HepG2 (cell line): ENCODE measurements around the gene CMPK1. TPM values are rescaled to one million over a fixed set of nuclear protein-coding genes. Genes with fewer than 3 reads are reported as not detected.

Experiments used
- ATAC-seq: fragments of 200-7000 bp; cut with Tn5 transposase; 3 replicates; pipeline ENCODE4 v1.9.1; 2020; ENCODE audit warnings: mild to moderate bottlenecking, moderate library complexity
- BruUV-seq: library from RNA; stranded (reverse); fragments of 400-500 nt; replicated peaks from 2 replicates; lab custom pipeline; 2021; lab: Mats Ljungman, UMichigan
- CTCF ChIA-PET: fragments of 300-600 bp; formaldehyde crosslinking; extraction: SDS; loops from one replicate; lab custom pipeline; 2021; ENCODE audit warnings: low total read pairs, inconsistent platforms, low intra/inter-chr PET ratio; lab: Yijun Ruan, JAX
- POLR2A ChIA-PET: fragments of 350-600 bp; sonication (Branson Sonifier 250); formaldehyde crosslinking; loops from one replicate; lab custom pipeline; 2020; ENCODE audit warnings: antibody characterized with exemption, inconsistent platforms; lab: Yijun Ruan, JAX
- DNase-seq: peaks from one replicate; pipeline ENCODE4 v3.0.0-alpha.2; 2015; ENCODE audit warnings: low spot score
- FAIRE-seq: peaks from 3 replicates; lab custom pipeline; 2011; peaks lifted over from hg19 to GRCh38; lab: Jason Lieb, UNC
- H2AFZ ChIP-seq: one replicate; pipeline ENCODE4 v1.6.1; 2011; ENCODE audit warnings: low read length, inconsistent platforms
- H3K27ac ChIP-seq: fragments of 300-600 bp; 3 replicates; pipeline ENCODE4 v1.8.0; 2011; ENCODE audit warnings: mixed run types, mild to moderate bottlenecking, mixed read lengths, low read length, inconsistent platforms; ENCODE audit not compliant: insufficient read depth; ENCODE audit errors: extremely low read length
- H3K27me3 ChIP-seq, 2 experiments: fragments of 200-600 bp in 1 of 2; 2 replicates in 1 of 2; 3 replicates in 1 of 2; pipeline versions ENCODE4 v1.6.0 to v1.8.0; 2011; ENCODE audit warnings: low read length in 2 of 2, mild to moderate bottlenecking in 2 of 2, moderate library complexity in 2 of 2, inconsistent platforms in 1 of 2; ENCODE audit not compliant: insufficient read depth in 2 of 2, control insufficient read depth in 1 of 2
- H3K36me3 ChIP-seq, 2 experiments: fragments of 200-600 bp in 1 of 2; replicated peaks in 1 of 2; 2 replicates in 1 of 2; 3 replicates in 1 of 2; pipeline versions ENCODE4 v1.5.1 to v1.8.0; 2011; ENCODE audit warnings: low read length in 2 of 2, inconsistent platforms in 1 of 2; ENCODE audit not compliant: insufficient read depth in 2 of 2, control insufficient read depth in 1 of 2
- H3K4me1 ChIP-seq: 2 replicates; pipeline ENCODE4 v1.5.1; 2012; ENCODE audit warnings: low read length, inconsistent platforms; ENCODE audit not compliant: insufficient read depth
- H3K4me2 ChIP-seq: 2 replicates; pipeline ENCODE4 v1.6.0; 2011; ENCODE audit warnings: low read depth, low read length, inconsistent platforms
- H3K4me3 ChIP-seq, 3 experiments: fragments of 200-600 bp in 1 of 3; sonication (generic), shearing (Covaris generic) in 1 of 3; replicated peaks in 1 of 3; 2 replicates each; pipeline ENCODE4 v1.5.1; 2011 to 2016; ENCODE audit warnings: low read length in 3 of 3, inconsistent platforms in 2 of 3, low read depth in 2 of 3, mild to moderate bottlenecking in 2 of 3, control low read depth in 1 of 3, mixed read lengths in 1 of 3; ENCODE audit not compliant: insufficient read depth in 1 of 3
- H3K79me2 ChIP-seq: one replicate; pipeline ENCODE4 v1.6.1; 2011; ENCODE audit warnings: low read length, inconsistent platforms; ENCODE audit not compliant: insufficient read depth
- H3K9ac ChIP-seq: 2 replicates; pipeline ENCODE4 v1.6.0; 2011; ENCODE audit warnings: mild to moderate bottlenecking, low read depth, low read length, inconsistent platforms; ENCODE audit not compliant: insufficient read depth
- H3K9me3 ChIP-seq: 2 replicates; pipeline ENCODE4 v1.5.1; 2012; ENCODE audit warnings: mild to moderate bottlenecking, low read length
- H4K20me1 ChIP-seq: 2 replicates; pipeline ENCODE4 v1.6.0; 2011; ENCODE audit warnings: inconsistent platforms, mild to moderate bottlenecking, low read length, moderate library complexity; ENCODE audit not compliant: insufficient read depth
- HCFC1 ChIP-seq: fragments of 150-350 bp; IDR thresholded peaks from 2 replicates; pipeline ENCODE4 v1.6.1; 2014; ENCODE audit warnings: low read depth, low read length
- HNF4G ChIP-seq, 2 experiments: sonication (generic) in 1 of 2; formaldehyde crosslinking in 1 of 2; IDR thresholded peaks; 2 replicates each; pipeline versions ENCODE4 v1.4.0 to v1.6.1; 2011 to 2020; ENCODE audit warnings: borderline replicate concordance in 2 of 2, low read depth in 2 of 2, mild to moderate bottlenecking in 2 of 2, low read length in 1 of 2, missing genetic modification reagents in 1 of 2, moderate library complexity in 1 of 2
- IRF1 ChIP-seq: sonication (generic); formaldehyde crosslinking; IDR thresholded peaks from 2 replicates; pipeline ENCODE4 v1.4.0; 2020; ENCODE audit warnings: low read depth, mild to moderate bottlenecking, missing genetic modification reagents
- MAFF ChIP-seq: IDR thresholded peaks from 2 replicates; pipeline ENCODE4 v1.6.1; 2011; ENCODE audit warnings: low read depth, low read length, improper control_type of control experiment
- MAFK ChIP-seq, 2 experiments: IDR thresholded peaks in 1 of 2; conservative IDR thresholded peaks in 1 of 2; 2 replicates each; pipeline ENCODE4 v1.6.1; 2011; ENCODE audit warnings: improper control_type of control experiment in 2 of 2, low read length in 2 of 2
- NFYB ChIP-seq: sonication (generic); formaldehyde crosslinking; IDR thresholded peaks from 2 replicates; pipeline ENCODE4 v1.4.0; 2020; ENCODE audit warnings: missing genetic modification reagents
- RAD21 ChIP-seq: fragments of 450-650 bp; formaldehyde crosslinking; IDR thresholded peaks from 2 replicates; pipeline ENCODE4 v1.5.0; 2020; ENCODE audit warnings: mild to moderate bottlenecking
- STAT6 ChIP-seq: sonication (generic); formaldehyde crosslinking; IDR thresholded peaks from 2 replicates; pipeline ENCODE4 v1.4.0; 2020; ENCODE audit warnings: missing genetic modification reagents, mild to moderate bottlenecking, borderline replicate concordance
- TFDP1 ChIP-seq: IDR thresholded peaks from 2 replicates; pipeline ENCODE4 v1.6.1; 2016; ENCODE audit warnings: missing compliant biosample characterization, missing genetic modification reagents, borderline replicate concordance
- ZFP36 ChIP-seq: fragments of 150-350 bp; IDR thresholded peaks from 2 replicates; pipeline ENCODE4 v1.6.1; 2018; ENCODE audit warnings: borderline replicate concordance, low read length, low read depth; ENCODE audit not compliant: partially characterized antibody
- ZNF652 ChIP-seq: IDR thresholded peaks from 2 replicates; pipeline ENCODE4 v1.6.1; 2016; ENCODE audit warnings: low read depth, borderline replicate concordance
- WGBS: methylation state at CpG from one replicate; pipeline ENCODE4 v1.1.6; 2017; ENCODE audit warnings: low lambda C conversion rate; 5-methylcytosine and 5-hydroxymethylcytosine counted together
- in situ Hi-C: cut with HindIII; loops from 2 replicates; pipeline ENCODE4 v1.10.0; 2017; ENCODE audit warnings: low pct_unique_long_range_greater_than_20kb; ENCODE audit not compliant: extremely low pct_ligation_motif_present
- intact Hi-C: fragments of 100-400 bp; cut with micrococcal nuclease; formaldehyde crosslinking; loops from one replicate; pipeline ENCODE4 v1.10.0; 2022; ENCODE audit not compliant: unreplicated experiment
- polyA plus RNA-seq, 8 experiments: library from polyadenylated mRNA; depleted of rRNA in 3 of 8; stranded (reverse) in 7 of 8; unstranded in 1 of 8; fragments of >200 nt; fragmentation: Illumina TruSeq in 4 of 8; extraction: Trizol in 4 of 8; gene quantifications; 2 replicates each; pipeline versions ENCODE4 v1.2.1 to v1.2.3, GENCODE V29; 2011 to 2016; ENCODE audit warnings: low read depth in 4 of 8, missing spikeins in 1 of 8, mixed read lengths in 1 of 8; ENCODE audit not compliant: insufficient read depth in 1 of 8
- total RNA-seq, 5 experiments: library from RNA; depleted of rRNA; stranded (reverse); fragments of >200 nt; fragmentation: Illumina TruSeq; extraction: Trizol; gene quantifications; 2 replicates each; pipeline ENCODE4 v1.2.3, GENCODE V29; 2016; ENCODE audit warnings: low read depth in 1 of 5
- TF ChIP-seq, protein P1 (sequence below): sonication (generic); formaldehyde crosslinking; IDR thresholded peaks from 2 replicates; pipeline ENCODE4 v1.5.0; 2020; ENCODE audit warnings: missing genetic modification reagents
- TF ChIP-seq, protein P2 (sequence below): sonication (generic); formaldehyde crosslinking; IDR thresholded peaks from 2 replicates; pipeline ENCODE4 v1.4.0; 2020; ENCODE audit warnings: mild to moderate bottlenecking, missing genetic modification reagents, borderline replicate concordance

CMPK1 gene
- total and polyA plus RNA-seq, 2 of the 13 experiments (the other 11 are each of a cell fraction or from before 2014, with no cell fraction given): 38.3 to 92.0 TPM

DNA sequence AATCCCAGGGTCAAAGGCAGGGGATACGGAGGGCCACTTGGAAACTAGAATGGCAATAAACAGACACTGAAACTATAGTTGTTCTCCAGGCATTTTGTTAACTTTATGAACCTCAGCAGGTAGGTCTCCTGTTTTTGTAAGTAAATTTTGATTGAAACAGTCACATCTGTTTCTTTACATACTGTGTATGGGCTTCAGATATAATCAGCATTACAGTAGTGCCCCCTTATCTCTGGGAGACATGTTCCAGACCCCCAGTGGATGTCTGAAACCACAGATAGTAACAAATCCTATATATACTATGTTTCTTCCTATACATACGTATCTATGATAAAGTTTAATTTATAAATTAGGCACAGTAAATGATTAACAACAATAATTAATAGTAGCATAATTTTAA is 31.1 kb upstream of the CMPK1 start (continued):
- no peak for TF ChIP-seq TFDP1 (CRISPR knock-in tag)
- TF ChIP-seq HCFC1: no peak
- TF ChIP-seq HNF4G (IDR thresholded peaks at IDR 0.05; ENCODE audit: borderline replicate concordance, low read depth, low read length): no peak
- TF ChIP-seq HNF4G (CRISPR knock-in tag; IDR thresholded peaks at IDR 0.05; ENCODE audit: borderline replicate concordance, low read depth): no peak
- TF ChIP-seq ZNF652 (CRISPR knock-in tag): no peak
- TF ChIP-seq, protein P1, sequence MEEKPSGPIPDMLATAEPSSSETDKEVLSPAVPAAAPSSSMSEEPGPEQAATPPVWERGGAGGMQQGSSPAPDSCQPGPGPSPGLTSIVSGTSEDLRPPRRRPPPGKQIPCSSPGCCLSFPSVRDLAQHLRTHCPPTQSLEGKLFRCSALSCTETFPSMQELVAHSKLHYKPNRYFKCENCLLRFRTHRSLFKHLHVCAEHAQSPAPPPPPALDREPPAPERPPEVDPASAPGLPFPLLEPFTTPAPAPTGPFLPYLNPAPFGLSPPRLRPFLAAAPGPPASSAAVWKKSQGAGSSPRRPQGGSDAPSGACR (CRISPR knock-in tag): no peak
- TF ChIP-seq, protein P2, sequence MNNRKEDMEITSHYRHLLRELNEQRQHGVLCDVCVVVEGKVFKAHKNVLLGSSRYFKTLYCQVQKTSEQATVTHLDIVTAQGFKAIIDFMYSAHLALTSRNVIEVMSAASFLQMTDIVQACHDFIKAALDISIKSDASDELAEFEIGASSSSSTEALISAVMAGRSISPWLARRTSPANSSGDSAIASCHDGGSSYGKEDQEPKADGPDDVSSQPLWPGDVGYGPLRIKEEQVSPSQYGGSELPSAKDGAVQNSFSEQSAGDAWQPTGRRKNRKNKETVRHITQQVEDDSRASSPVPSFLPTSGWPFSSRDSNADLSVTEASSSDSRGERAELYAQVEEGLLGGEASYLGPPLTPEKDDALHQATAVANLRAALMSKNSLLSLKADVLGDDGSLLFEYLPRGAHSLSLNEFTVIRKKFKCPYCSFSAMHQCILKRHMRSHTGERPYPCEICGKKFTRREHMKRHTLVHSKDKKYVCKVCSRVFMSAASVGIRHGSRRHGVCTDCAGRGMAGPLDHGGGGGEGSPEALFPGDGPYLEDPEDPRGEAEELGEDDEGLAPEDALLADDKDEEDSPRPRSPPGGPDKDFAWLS (CRISPR knock-in tag): no peak
- no peak for TF ChIP-seq ZFP36
- no peak for TF ChIP-seq NFYB
- TF ChIP-seq, all 625 proteins: peak for 0

DNA sequence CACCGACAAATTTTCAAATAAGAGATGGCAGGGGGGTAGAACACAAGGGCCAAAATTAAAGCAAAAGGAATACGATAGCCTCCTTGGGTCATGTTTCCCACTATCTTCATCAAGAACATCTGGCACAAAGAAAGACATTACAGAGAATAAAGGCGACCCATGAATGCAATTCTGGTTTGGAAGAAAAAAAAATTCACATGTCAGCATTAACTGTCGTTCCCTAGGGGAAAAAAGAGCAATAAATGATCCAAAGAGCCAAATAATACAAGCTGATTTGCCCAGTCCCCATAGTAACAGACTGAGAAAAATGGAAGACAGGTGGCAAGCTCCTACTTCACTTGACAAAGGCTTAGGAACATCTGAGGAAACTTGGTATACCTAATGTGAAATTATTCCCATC is 24.2 kb upstream of the CMPK1 start:
- WGBS: 92% methylated on average over 4 of the region's 4 CpGs
- no peak overlapping the region for H3K4me3 ChIP-seq
- BruUV-seq: no TSS peak
- peak; percentile 79 for TF ChIP-seq MAFF
- TF ChIP-seq IRF1 (CRISPR knock-in tag): no peak
- no peak for TF ChIP-seq STAT6 (CRISPR knock-in tag)
- no peak for TF ChIP-seq RAD21 (CRISPR knock-in tag)
- TF ChIP-seq MAFK (conservative IDR thresholded peaks at IDR 0.05 in 1 of 2, IDR thresholded peaks at IDR 0.05 in 1 of 2; ENCODE audit: low read length in 2 of 2): peak; percentile 68 to 89
- TF ChIP-seq, all 625 proteins: peak for 2
- FAIRE-seq (no peak), ATAC-seq (no peak), DNase-seq (no peak)
- H3K27me3 ChIP-seq: no peaks in the 10 kb centered on the region; a peak in 1 of 5 replicates
- in situ Hi-C loops: no loop called here
- no peaks in the 10 kb centered on the region for H3K9me3 ChIP-seq
- peaks cover 24% of the 10 kb centered on the region for H3K4me1 ChIP-seq
- ChIA-PET POLR2A (no interaction called here), CTCF (no interaction called here)
- no peak overlapping the region for H2AFZ ChIP-seq
- no peak overlapping the region for H3K9ac ChIP-seq
- peaks cover 54% of the 10 kb centered on the region for H3K79me2 ChIP-seq
- H3K36me3 ChIP-seq: peaks cover 2 to 33% of the 10 kb centered on the region in 2 experiments; a peak in 4 of 5 replicates
- H3K4me2 ChIP-seq: no peak overlapping the region
- H3K27ac ChIP-seq: no peak overlapping the region
- H4K20me1 ChIP-seq: no peaks in the 10 kb centered on the region
- intact Hi-C loops: no loop called here
